SK-N-DZ (cell line): ENCODE results near the gene LGI4.

ENCODE experiments used
- DNase-seq: peaks from one replicate; pipeline ENCODE4 v3.0.0-alpha.2; 2015; ENCODE audit warnings: low spot score

Gene LGI4

DNA sequence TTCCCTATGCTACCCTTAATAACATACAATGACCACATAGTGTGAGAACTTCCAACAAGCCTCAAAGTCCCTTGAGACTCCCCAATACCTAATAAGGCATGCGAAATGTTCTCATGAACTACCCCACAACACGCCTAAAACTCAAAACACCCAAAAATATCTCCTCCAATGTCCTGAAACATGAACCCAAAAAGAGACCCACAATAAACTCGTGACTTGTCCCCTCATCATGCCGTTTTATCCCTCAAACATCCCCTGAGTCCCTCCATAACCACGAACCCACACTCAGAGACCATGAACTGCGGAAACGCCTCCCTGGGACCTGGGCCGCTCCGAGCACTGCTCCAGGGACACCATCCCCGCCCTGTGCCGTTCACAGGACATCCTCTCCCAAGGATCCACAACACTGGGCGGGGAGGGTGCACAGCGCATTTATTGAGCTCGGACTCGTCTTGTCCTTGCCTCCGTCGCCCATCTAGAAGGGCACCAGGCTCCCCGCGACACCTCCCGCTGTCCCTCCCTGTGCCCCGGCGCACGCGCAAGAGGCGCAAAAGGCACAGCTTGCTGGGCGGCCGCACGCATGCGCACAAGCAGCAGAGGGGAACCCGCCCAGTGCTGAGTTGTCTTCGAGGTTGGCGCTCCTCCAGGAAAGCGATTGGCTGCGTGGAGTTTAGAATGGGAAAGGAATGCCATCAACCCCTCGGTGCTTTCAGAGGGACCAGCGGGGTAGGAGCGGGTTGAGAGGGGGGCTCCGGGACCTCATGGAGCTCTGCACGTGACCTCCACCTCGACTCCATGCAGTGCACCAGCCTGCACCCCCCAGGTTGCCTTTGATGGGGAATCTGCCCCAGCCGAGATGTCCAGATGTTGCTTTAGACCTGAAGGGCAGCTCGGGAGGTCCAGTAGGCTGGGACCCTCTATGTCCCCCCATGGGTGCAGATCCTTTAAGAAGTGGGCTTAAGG lies 10.5 kb downstream of the LGI4 start:
- peak; percentile 50 for DNase-seq

DNA sequence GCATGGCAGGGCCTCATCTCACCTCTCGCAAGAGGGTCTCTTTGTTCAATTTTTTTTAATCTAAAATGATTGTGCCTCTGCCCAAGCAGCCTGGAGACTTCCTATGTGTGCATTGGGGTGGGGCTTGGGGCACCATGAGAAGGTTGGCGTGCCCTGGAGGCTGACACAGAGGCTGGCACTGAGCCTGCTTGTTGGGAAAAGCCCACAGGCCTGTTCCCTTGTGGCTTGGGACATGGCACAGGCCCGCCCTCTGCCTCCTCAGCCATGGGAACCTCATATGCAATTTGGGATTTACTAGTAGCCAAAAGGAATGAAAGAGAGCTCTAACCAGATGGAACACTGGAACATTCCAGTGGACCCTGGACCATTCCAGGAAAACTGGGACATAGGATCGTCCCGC lies 11.3 kb downstream of the LGI4 start:
- no peak for DNase-seq

DNA sequence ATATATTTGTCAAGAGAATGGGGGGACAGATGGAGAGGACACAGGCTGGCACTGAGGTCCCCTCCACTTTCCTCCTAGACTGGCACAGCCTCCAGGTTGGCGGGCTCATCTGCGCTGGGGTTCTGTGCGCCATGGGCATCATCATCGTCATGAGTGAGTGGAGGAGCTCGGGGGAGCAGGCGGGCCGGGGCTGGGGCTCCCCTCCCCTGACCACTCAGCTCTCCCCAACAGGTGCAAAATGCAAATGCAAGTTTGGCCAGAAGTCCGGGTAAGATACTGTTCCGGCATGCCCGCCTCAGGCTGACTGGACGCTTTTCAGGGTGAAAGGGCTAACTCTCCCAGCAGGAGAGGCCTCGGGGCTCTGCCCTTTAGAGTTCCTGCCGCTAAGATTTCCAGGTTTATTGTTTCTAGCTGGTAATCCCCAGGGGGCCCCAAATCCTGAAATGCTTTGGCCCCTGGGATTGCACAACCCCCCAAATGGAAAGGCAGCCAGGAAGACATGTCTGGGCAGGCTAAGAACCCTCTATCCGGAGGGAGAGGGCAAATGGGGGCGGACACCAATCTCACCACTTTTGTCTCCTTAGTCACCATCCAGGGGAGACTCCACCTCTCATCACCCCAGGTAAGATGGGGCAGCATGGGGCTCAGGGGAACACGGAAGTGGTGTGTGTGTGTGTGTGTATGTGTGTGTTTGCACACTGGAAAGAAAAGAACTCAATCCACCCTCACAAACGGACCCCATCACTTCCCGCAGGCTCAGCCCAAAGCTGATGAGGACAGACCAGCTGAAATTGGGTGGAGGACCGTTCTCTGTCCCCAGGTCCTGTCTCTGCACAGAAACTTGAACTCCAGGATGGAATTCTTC lies 11.9 kb downstream of the LGI4 start:
- DNase-seq, result no peak

DNA sequence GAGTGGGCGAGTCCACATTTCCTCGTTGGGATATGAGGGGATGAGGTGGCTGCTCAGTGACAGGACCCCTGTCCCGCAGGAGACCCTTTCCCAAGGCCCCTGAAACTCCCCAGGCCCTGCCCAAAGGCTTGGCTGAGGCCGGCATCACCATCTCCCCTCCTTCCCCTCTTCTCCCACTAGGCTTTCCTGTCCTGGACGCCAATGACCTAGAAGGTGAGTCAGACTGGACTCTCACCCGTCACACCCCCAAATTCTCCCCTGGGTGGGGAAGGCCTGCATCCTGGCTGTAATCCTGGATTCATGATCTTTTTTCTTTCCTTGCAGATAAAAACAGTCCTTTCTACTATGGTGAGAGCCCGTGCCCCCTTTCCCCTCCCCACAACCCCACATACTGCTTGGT lies 14.0 kb downstream of the LGI4 start:
- DNase-seq, result no peak

DNA sequence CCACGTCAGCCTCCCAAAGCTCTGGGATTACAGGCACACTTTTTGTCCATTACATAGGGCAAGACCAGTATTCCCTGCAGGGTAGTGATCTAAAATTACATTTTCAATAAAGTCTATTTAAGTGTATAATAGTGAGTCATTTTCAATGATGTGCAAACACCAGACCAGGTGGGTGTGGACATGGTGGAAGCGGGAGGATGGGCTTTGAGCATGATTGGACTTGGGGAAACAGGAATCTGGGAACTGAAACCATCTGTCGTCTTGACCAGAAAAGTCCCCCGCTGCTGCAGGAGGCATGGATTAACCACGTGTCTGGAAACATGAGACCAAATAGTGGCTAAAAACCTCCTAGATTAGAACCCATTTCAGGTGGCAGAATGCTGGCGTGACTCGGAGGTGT lies 14.4 kb downstream of the LGI4 start:
- no peak for DNase-seq

DNA sequence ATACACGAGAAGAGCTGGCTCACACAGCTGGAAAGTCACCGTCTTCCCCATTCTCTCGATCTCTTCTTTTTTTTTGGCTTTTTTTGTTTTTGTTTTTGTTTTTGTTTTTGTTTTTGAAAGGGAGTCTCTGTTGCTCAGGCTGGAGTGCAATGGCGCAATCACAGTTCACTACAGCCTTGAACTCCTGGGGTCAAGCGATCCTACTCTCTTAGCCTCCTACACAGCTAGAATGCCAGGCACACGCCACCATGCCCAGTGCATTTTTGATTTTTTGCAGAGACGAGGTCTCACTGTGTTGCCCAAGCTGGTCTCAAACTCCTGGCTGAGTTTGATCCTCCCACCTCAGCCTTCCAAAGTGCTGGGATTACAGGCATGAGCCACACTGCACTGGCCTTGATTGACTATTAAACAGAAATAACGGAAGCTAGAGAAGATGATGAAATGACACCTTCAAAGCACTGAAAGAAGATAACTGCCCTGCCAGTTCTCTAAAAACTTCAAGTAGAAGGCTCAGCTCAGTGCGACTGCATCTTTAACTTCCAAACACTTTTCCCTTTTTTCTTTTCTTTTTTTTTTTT lies 15.2 kb downstream of the LGI4 start:
- no peak for DNase-seq

DNA sequence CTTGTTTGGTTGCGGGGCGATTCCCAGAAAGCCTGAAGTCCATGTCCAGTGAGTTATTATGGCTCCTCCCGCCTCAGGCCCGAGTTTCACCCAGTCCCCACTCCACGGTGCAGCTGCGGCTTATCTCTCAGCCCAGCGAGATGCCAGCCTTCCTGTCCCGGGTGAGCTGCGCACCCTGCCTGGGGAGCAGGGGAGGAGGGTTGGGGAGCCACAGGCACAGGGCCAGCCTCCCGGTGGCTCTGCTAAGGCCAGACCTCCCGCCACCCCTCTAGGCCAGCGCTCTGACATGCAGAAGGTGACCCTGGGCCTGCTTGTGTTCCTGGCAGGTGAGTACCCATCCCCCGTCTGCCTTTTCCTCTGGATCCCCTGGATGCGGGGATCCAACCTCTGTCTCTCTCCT lies 15.8 kb downstream of the LGI4 start:
- no peak for DNase-seq

DNA sequence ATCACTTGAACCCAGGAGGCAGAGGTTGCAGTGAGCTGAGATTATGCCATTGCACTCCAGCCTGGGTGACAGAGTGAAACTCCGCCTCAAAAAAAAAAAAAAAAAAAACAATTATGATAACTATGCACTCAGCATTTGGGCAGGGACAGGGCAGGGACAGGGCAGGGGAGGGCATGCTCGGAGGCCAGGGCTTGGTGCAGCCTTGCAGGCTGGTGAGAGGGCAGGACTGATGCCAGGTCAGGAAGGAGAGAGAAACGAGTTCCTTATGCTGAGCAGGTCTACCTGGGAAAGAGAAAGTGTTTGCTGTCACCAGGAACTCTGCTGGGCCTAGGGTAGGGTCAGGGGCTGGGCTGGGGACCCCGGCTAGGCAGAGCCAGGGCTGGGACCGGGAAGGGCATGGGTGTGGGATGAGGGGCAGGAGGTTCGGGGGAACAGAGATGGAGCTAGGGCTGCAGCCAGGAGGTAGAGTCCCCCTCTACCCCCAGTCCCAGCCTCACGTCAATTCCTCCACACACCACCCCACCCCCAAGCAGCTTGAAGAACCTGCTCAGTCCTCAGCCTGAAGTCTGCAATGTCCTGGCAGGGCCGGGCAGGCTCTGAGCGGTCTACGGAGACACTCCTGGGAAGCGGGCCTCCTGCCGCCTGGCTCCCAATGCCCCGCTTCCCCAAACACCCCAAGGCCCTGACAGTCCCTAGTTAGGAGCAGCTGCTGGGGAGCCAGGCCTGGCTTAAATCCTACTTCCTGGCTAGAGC lies 16.4 kb downstream of the LGI4 start:
- no peak for DNase-seq

DNA sequence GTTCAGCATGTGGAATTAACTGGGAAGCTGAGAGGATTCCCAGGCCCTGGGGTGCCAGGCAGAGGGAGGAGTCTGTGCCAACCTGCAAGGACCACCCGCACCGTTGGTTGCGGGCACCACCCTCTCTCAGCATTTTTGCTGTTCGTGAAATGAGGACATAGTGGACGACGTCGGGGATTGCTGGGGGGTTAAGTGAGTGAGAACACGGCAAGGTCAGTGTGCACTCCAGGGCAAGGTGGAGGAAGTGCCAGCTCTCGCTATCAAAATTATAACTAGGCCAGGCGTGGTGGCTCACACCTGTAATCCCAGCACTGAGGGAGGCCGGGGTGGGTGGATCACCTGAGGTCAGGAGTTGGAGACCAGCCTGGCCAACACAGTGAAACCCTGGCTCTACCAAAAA lies 17.1 kb downstream of the LGI4 start:
- DNase-seq, result no peak

DNA sequence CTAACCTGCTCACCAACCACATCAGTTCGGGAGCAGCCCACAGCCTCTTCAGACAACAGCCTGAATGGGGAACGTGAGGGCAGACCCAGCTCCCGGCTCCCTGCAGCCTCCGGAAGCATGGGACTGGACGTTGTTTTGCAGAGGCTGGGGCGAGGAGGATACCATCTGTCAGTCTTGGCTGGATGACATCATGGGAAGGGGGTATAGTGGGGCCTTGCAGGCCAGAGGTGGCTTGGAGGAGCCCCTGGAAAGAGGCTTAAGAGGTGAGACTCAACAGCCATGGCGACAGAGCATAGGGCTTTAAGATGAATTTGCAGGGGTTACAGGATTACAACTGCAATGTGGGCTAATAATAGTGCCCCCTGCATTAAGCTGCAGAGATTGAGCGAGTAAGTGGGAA lies 17.7 kb downstream of the LGI4 start:
- no peak for DNase-seq

DNA sequence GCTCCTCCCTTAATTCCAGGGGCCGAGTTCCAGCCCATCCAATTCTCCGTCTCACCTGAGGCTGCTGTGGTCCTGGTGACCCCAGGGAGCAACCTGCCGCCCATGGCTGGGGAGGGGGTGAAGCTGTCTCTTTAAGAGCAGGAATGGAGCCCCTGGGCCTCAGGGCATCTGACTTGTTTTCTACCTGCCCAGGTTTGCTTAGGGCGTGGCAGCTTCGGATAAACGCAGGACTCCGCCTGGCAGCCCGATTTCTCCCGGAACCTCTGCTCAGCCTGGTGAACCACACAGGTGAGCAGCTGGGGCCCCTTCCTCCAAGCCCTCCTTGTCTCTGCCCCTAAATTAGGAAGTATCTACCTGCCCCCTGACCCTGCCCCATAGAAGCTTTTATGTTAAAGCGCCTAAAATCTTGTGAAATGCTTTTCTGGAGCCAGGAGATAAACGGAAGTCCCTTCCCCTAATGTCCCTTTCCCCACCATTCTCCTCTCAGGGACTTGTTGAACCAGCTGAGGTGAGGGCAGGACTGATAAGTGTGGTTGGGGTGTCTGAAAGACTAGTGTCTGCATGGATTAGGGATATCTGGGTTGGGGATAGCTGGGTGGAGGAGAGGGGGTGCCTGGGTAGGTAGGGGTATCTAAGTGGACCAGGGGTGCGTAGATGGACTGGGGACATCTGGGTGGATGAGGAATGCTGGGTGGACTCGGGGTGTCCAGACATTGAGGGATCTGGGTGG lies 18.6 kb downstream of the LGI4 start:
- no peak for DNase-seq

DNA sequence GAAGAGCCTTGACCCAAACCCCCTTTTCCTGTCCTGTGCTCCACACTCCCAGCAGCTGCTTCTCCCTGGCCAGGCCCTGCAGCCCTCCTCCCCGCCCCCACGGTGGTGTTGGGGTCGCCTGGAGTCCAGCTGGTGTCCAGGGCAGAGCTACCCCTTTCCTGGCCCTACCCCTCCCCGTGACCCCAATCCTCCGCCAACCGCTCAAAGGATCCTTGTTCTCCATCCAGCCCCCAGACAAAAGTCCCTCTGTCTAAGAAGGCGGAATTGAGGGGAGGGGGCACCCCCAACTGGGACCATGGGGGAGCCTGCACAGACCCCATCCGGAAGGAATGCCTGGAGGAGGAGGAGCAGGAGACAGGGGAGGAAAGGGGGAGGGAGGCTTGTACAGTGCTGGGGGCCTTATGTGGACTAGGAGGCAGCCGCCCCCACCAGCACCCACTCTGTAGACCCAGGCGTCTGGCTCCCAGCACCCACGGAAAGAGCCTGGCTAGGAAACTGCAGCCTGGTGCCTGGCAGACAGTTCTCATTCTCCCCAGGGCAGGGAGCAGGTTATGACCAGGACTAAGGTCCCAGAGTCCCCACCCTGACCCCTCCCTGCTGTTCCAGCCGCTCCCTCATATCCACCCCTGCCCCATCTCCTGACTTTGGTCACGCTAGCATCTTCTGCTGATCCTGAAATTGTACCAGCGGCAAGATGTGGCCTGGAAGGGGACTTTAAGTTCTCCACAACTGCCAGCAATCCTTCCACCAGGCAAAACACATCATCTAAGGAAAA lies 19.5 kb downstream of the LGI4 start, which contains the start of gene FXYD3:
Gene FXYD3 (plus strand): TSS at position 647 of the 775 bp plus-strand sequence. CDS start 3,554 bp downstream, outside the sequence.
- no peak for DNase-seq

DNA sequence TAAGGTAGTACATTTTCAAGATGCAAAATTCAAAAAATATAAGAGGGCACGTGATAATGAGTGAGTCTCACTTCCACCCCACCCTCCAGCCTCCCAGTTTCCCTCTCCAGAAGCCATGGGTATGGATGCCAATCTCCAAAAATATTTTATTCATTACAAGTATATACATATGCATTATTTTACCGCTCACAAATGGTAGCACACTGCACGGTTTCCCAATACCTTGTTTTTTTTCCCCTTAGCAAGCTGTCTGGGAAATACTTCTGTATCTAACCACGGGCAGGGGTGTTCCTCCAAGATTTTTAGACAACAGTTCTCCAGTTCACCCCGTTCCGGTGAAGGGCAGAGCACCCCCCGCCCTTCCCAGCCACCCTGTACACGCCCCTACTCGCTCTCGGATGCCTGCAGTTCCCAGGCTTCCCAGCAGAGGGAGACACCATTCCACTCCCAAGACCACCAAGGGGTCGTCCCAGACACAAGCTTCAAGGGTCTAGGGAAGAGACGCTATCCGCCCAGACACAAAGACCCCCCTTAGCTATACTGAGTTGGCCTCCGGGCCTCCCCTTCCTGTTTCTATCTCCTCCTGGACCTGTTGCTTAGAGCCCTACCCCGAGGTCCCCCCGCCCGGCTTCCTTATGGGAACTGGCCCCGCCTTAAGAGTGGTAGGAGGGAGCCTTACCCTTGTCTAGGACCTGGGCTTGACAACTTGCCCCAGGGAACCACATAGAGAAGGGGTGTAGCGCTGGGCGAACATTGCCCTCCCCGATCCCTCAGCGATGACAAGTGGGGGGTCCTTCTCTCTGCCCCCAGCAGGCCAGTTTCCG lies 20.3 kb downstream of the LGI4 start:
- DNase-seq, result peak; percentile 51

DNA sequence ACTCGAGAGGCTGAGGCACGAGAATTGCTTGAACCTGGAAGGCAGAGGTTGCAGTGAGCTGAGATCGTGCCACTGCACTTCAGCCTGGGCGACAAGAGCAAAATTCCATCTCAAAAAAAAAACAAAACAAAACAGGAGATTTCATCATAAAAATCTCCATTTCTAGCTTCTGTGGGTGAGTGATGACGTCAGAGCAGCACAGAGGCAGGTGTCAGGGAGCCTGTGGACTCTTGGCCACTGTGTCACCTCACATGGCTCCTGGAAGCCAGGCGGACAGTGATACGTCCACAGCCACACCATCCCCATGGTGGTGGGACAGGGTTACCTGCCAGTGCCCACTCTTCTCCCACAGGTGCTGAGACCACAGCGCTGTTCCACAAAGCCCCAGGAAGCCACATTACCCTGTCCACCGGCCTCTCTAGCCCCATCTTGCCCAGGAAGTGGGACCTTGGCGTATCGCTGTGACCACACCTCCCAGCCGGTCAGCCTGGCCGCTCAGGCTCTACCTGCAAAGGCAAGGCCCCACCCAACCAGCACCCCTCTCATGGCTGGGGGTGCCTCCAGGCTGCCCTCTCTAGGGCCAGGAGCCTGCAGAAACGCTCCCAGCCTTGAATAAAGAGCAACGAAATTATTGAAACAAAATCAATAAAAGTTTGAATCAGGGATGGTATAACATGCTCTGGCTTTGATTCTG lies 21.7 kb downstream of the LGI4 start:
- DNase-seq, result no peak

DNA sequence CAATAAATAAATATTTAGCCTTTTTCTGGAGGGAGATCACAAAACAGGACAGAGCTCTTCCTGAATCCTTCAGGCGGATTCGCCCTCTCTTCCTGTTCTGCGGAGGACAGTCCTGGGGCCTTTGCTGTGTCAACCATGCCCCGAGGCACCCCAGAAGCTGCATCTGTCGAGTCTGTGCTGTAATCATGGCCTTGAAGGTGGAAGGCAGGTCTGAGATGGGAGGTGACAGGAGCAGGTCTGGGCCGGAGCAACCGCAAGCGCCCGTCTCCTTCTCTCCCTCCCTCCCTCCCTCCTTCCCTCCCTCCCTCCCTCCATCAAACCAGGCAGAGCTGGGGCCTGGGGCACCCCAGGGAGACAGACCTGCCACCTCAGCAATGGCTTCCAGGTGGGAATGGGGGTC lies 23.9 kb downstream of the LGI4 start:
- DNase-seq, result no peak

DNA sequence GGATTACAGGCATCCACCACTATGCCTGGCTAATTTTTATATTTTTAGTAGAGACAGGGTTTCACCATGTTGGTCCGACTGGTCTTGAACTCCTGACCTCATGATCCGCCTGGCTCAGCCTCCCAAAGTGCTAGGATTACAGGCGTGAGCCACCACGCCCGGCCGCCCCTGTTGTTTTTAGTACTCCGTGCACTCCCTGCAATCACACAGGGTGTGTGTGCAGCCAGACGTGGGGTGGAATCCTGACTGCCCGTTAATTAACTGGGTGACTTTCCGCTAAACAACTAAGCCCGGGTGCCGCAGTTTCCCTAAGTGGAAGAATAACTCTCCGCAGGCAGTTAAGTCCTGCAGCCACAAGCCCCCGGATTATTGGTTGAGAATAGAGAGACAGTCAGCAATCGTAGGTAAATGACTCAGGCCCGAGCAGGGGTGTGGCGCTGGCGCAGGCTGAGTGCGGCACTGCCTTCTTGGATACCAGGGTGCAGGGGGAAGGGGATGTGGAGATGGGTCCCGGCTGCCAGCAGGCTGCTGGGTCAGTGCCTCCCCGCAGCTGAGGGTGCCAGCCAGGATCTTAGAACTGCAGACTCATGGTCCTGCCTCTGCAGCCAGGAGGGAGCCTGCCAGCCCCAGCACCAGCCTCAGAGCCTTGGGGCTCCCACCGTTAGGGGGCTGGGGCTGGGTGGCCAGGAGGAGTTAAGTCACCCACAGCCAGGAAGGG lies 25.3 kb downstream of the LGI4 start:
- DNase-seq, result no peak

DNA sequence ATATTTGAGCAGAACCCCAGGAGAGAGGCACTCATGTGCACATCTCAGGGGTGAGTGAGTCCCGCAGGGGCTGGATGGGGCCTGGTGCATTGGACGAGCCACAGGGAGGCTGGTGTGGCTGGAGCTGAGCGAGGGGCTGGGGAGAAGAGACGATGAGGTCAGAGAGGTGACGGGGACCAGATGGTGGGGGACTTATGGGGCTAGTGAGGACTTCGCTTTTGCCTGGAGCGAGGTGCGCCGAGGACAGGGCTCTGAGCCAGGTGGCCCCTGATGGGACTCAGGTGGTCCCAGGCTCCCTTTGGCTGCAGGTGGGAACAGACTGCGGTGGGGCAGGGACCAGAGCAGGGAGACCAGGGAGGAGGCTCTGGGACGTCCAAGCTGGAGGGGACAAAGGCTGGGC lies 26.1 kb downstream of the LGI4 start:
- DNase-seq, result no peak

DNA sequence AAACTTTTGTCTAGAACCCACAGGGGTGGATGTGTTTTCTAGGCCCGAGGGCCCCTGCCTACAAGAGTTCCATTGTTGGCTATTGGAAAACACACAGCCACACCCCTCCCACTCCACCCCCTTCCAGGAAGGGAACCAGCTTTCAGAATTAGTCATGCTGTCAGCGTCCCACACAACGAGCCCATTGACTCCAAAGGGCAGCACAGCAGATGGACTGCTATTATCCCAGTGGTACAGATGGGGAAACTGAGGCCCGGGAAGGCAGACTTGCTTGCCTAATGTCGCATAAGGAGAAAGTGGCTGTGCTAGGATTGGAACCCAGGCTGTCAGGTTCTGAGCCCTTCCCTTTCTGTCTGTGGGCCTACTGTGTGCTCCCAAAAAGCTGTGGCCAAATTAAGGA lies 27.3 kb downstream of the LGI4 start:
- no peak for DNase-seq
